ENCODE results near the gene STUM.

Gene STUM

GRCh38 chr1:226558036-226558650 is 9.6 kb downstream of the STUM start:
- DNase-seq (ENCODE audit: extremely low read depth, low read depth): no peak
- TF ChIP-seq CTCF (IDR thresholded peaks at IDR 0.05; ENCODE audit: low read depth, low read length, missing control alignments): no peak
- no peak overlapping the region for H3K4me3 ChIP-seq (replicated peaks; ENCODE audit: low read depth, low read length)

GRCh38 chr1:226560243-226560642 is 11.7 kb downstream of the STUM start:
- no peak overlapping the region for H3K4me3 ChIP-seq (replicated peaks; ENCODE audit: low read depth, low read length)
- no peak for DNase-seq (ENCODE audit: extremely low read depth, low read depth)
- TF ChIP-seq CTCF (IDR thresholded peaks at IDR 0.05; ENCODE audit: low read depth, low read length, missing control alignments): no peak

GRCh38 chr1:226562989-226563388 is 14.4 kb downstream of the STUM start:
- H3K4me3 ChIP-seq (replicated peaks; ENCODE audit: low read depth, low read length): no peak overlapping the region
- TF ChIP-seq CTCF (IDR thresholded peaks at IDR 0.05; ENCODE audit: low read depth, low read length, missing control alignments): no peak
- DNase-seq (ENCODE audit: extremely low read depth, low read depth): no peak

- H3K4me3 ChIP-seq (replicated peaks; ENCODE audit: low read depth, low read length): no peak overlapping the region
- TF ChIP-seq CTCF (IDR thresholded peaks at IDR 0.05; ENCODE audit: low read depth, low read length, missing control alignments): no peak
- no peak for DNase-seq (ENCODE audit: extremely low read depth, low read depth)
Measured at GRCh38 chr1:226563666-226564065, 15.1 kb downstream of the STUM start.

GRCh38 chr1:226565476-226565875 is 16.9 kb downstream of the STUM start:
- no peak overlapping the region for H3K4me3 ChIP-seq (replicated peaks; ENCODE audit: low read depth, low read length)
- no peak for TF ChIP-seq CTCF (IDR thresholded peaks at IDR 0.05; ENCODE audit: low read depth, low read length, missing control alignments)
- no peak for DNase-seq (ENCODE audit: extremely low read depth, low read depth)

GRCh38 chr1:226566234-226566633 is 17.7 kb downstream of the STUM start:
- no peak overlapping the region for H3K4me3 ChIP-seq (replicated peaks; ENCODE audit: low read depth, low read length)
- no peak for TF ChIP-seq CTCF (IDR thresholded peaks at IDR 0.05; ENCODE audit: low read depth, low read length, missing control alignments)
- DNase-seq (ENCODE audit: extremely low read depth, low read depth): no peak

- no peak for DNase-seq (ENCODE audit: extremely low read depth, low read depth)
- H3K4me3 ChIP-seq (replicated peaks; ENCODE audit: low read depth, low read length): no peak overlapping the region
- TF ChIP-seq CTCF (IDR thresholded peaks at IDR 0.05; ENCODE audit: low read depth, low read length, missing control alignments): no peak
Measured at GRCh38 chr1:226566760-226567159, 18.2 kb downstream of the STUM start.

All from HFF-Myc (cell line).